Measurements from ENCODE around the gene SLC6A3.

The SLC6A3 gene

GRCh38 chr5:1441166-1441865, 3.9 kb downstream of the SLC6A3 start:
- no peak overlapping the region for H3K4me3 ChIP-seq (ENCODE audit: low read depth, low read length)
- DNase-seq (ENCODE audit: low read depth): no peak
- TF ChIP-seq POLR2A (IDR thresholded peaks at IDR 0.05; ENCODE audit: extremely low read depth, insufficient read length) (no peak), CTCF (IDR thresholded peaks at IDR 0.05; ENCODE audit: low read depth, low read length) (no peak), MYC (IDR thresholded peaks at IDR 0.05; ENCODE audit: low read depth, low read length) (no peak)

- H3K4me3 ChIP-seq (ENCODE audit: low read depth, low read length): no peak overlapping the region
- TF ChIP-seq MYC (IDR thresholded peaks at IDR 0.05; ENCODE audit: low read depth, low read length) (no peak), MAX (IDR thresholded peaks at IDR 0.05; ENCODE audit: low read depth, low read length) (no peak), CTCF (IDR thresholded peaks at IDR 0.05; ENCODE audit: low read depth, low read length) (no peak), POLR2A (IDR thresholded peaks at IDR 0.05; ENCODE audit: extremely low read depth, insufficient read length) (no peak)
- DNase-seq (ENCODE audit: low read depth): no peak
Observed at GRCh38 chr5:1440098-1440493, 5.1 kb downstream of the SLC6A3 start.

- no peak overlapping the region for H3K4me3 ChIP-seq (ENCODE audit: low read depth, low read length)
- no peak for DNase-seq (ENCODE audit: low read depth)
- TF ChIP-seq POLR2A (IDR thresholded peaks at IDR 0.05; ENCODE audit: extremely low read depth, insufficient read length): no peak
- TF ChIP-seq MYC (IDR thresholded peaks at IDR 0.05; ENCODE audit: low read depth, low read length): no peak
- TF ChIP-seq MAX (IDR thresholded peaks at IDR 0.05; ENCODE audit: low read depth, low read length): no peak
- TF ChIP-seq CTCF (IDR thresholded peaks at IDR 0.05; ENCODE audit: low read depth, low read length): no peak
Observed at GRCh38 chr5:1439388-1440097, 5.7 kb downstream of the SLC6A3 start.

- DNase-seq (ENCODE audit: low read depth): no peak
- TF ChIP-seq POLR2A (IDR thresholded peaks at IDR 0.05; ENCODE audit: extremely low read depth, insufficient read length) (no peak), CTCF (IDR thresholded peaks at IDR 0.05; ENCODE audit: low read depth, low read length) (no peak), MYC (IDR thresholded peaks at IDR 0.05; ENCODE audit: low read depth, low read length) (no peak), MAX (IDR thresholded peaks at IDR 0.05; ENCODE audit: low read depth, low read length) (no peak)
Observed at GRCh38 chr5:1438871-1439270, 6.4 kb downstream of the SLC6A3 start.

GRCh38 chr5:1437876-1438559, 7.2 kb downstream of the SLC6A3 start:
- no peak for DNase-seq (ENCODE audit: low read depth)
- H3K4me3 ChIP-seq (ENCODE audit: low read depth, low read length): no peak overlapping the region
- no peak for TF ChIP-seq MAX (IDR thresholded peaks at IDR 0.05; ENCODE audit: low read depth, low read length)

More at GRCh38 chr5:1438871-1439270, 6.4 kb downstream of the SLC6A3 start:
- H3K4me3 ChIP-seq (ENCODE audit: low read depth, low read length): no peak overlapping the region

- TF ChIP-seq MAX (IDR thresholded peaks at IDR 0.05; ENCODE audit: low read depth, low read length): peak; percentile 25; the same call in 1 of the 2 replicates
- TF ChIP-seq MYC (IDR thresholded peaks at IDR 0.05; ENCODE audit: low read depth, low read length): no peak; the same call in 1 of the 2 replicates
- no peak for TF ChIP-seq POLR2A (IDR thresholded peaks at IDR 0.05; ENCODE audit: extremely low read depth, insufficient read length)
- no peak overlapping the region for H3K4me3 ChIP-seq (ENCODE audit: low read depth, low read length)
- DNase-seq (ENCODE audit: low read depth): peak; percentile 46
Observed at GRCh38 chr5:1437226-1437829, 7.9 kb downstream of the SLC6A3 start.
